CD1c-positive myeloid dendritic cell (primary cell): Measurements from ENCODE around the gene VPS8.
"Not testable (repeated sequence)": the region's sequence is repeated elsewhere in the genome, so short reads cannot be mapped to it uniquely, and the experiment has no call there.

Experiments used
- DNase-seq: peaks from one replicate; pipeline ENCODE4 v3.0.0-alpha.2; 2016; ENCODE audit errors: extremely low spot score

Gene VPS8

GRCh38 chr3:184872200-184872599 is 60.2 kb downstream of the VPS8 start:
- no peak for DNase-seq

GRCh38 chr3:184873141-184873540 is 61.2 kb downstream of the VPS8 start:
- DNase-seq = no peak

- no peak for DNase-seq
Measured at GRCh38 chr3:184874709-184875644, 63.0 kb downstream of the VPS8 start.

GRCh38 chr3:184880276-184881019 is 68.5 kb downstream of the VPS8 start:
- DNase-seq = no peak

- peak; percentile 16 for DNase-seq
Measured at GRCh38 chr3:184884359-184885017, 72.5 kb downstream of the VPS8 start.

GRCh38 chr3:184885112-184885511 is 73.1 kb downstream of the VPS8 start:
- no peak for DNase-seq

GRCh38 chr3:184887574-184887973 is 75.6 kb downstream of the VPS8 start:
- no peak for DNase-seq

- no peak for DNase-seq
Measured at GRCh38 chr3:184889312-184889904, 77.4 kb downstream of the VPS8 start.

- no peak for DNase-seq
Measured at GRCh38 chr3:184894051-184894450, 82.1 kb downstream of the VPS8 start.

GRCh38 chr3:184895350-184895749 is 83.4 kb downstream of the VPS8 start:
- no peak for DNase-seq

- DNase-seq = no peak
Measured at GRCh38 chr3:184896336-184896735, 84.4 kb downstream of the VPS8 start.

GRCh38 chr3:184899953-184900595 is 88.1 kb downstream of the VPS8 start:
- no peak for DNase-seq

GRCh38 chr3:184907031-184907430 is 95.1 kb downstream of the VPS8 start:
- not testable (repeated sequence) for DNase-seq

- DNase-seq = no peak
Measured at GRCh38 chr3:184907681-184908649, 96.0 kb downstream of the VPS8 start.

GRCh38 chr3:184908859-184909258 is 96.9 kb downstream of the VPS8 start:
- DNase-seq = no peak

GRCh38 chr3:184910664-184911063 is 98.7 kb downstream of the VPS8 start:
- DNase-seq = no peak

GRCh38 chr3:184911570-184911969 is 99.6 kb downstream of the VPS8 start:
- DNase-seq = no peak

GRCh38 chr3:184912163-184912562 is 100.2 kb downstream of the VPS8 start:
- no peak for DNase-seq

GRCh38 chr3:184914628-184915027 is 102.7 kb downstream of the VPS8 start:
- no peak for DNase-seq

GRCh38 chr3:184918750-184919149 is 106.8 kb downstream of the VPS8 start:
- DNase-seq = no peak
